PC-3 (cell line): ENCODE results near the gene UBR4. TPM values are rescaled to one million over a fixed set of nuclear protein-coding genes. Genes with fewer than 3 reads are reported as not detected.

Experiments
- ATAC-seq: fragments of 200-7000 bp; cut with Tn5 transposase; 2 replicates; pipeline ENCODE4 v1.9.1; 2020; ENCODE audit warnings: mild to moderate bottlenecking, moderate library complexity
- BruUV-seq: library from RNA; stranded (reverse); fragments of 400-500 nt; replicated peaks from 2 replicates; lab custom pipeline; 2021; lab: Mats Ljungman, UMichigan
- CTCF ChIA-PET: fragments of 300-600 bp; sonication (Branson Sonifier 250); formaldehyde crosslinking; loops from one replicate; lab custom pipeline; 2022; ENCODE audit warnings: antibody characterized with exemption; lab: Charles Lee
- POLR2A ChIA-PET: fragments of 300-600 bp; sonication (Branson Sonifier 250); formaldehyde crosslinking; loops from one replicate; lab custom pipeline; 2022; ENCODE audit warnings: antibody characterized with exemption; ENCODE audit not compliant: unreplicated experiment; lab: Charles Lee
- DNase-seq: peaks from one replicate; pipeline ENCODE4 v3.0.0-alpha.2; 2015
- H2AFZ ChIP-seq: fragments of 300-600 bp; sonication (generic); 2 replicates; pipeline ENCODE4 v1.6.0; 2016; ENCODE audit warnings: antibody characterized with exemption, low read length
- H3F3A ChIP-seq: fragments of 300-600 bp; sonication (generic); one replicate; pipeline ENCODE4 v1.6.0; 2017; ENCODE audit warnings: antibody characterized with exemption, low read length, control low read depth, mild to moderate bottlenecking; ENCODE audit not compliant: unreplicated experiment
- H3K27ac ChIP-seq: fragments of 300-600 bp; sonication (generic); 2 replicates; pipeline ENCODE4 v1.5.1; 2016; ENCODE audit warnings: mild to moderate bottlenecking, low read length
- H3K27me3 ChIP-seq: fragments of 300-600 bp; sonication (generic); 2 replicates; pipeline ENCODE4 v1.6.1; 2016; ENCODE audit warnings: low read length, mixed read lengths
- H3K36me3 ChIP-seq: fragments of 300-600 bp; sonication (generic); 2 replicates; pipeline ENCODE4 v1.6.1; 2016; ENCODE audit warnings: low read depth, mixed run types, low read length, mixed read lengths
- H3K4me1 ChIP-seq: fragments of 300-600 bp; sonication (generic); 2 replicates; pipeline ENCODE4 v1.5.1; 2016; ENCODE audit warnings: low read length; ENCODE audit not compliant: insufficient read depth
- H3K4me2 ChIP-seq: fragments of 300-600 bp; sonication (generic); 2 replicates; pipeline ENCODE4 v1.6.0; 2016; ENCODE audit warnings: low read length
- H3K4me3 ChIP-seq: fragments of 300-600 bp; sonication (generic); 2 replicates; pipeline ENCODE4 v1.5.1; 2016; ENCODE audit warnings: mild to moderate bottlenecking, low read length, mixed read lengths
- H3K79me2 ChIP-seq: fragments of 300-600 bp; sonication (generic); 2 replicates; pipeline ENCODE4 v1.6.1; 2017; ENCODE audit warnings: low read length, mixed read lengths
- H3K9ac ChIP-seq: fragments of 300-600 bp; sonication (generic); 2 replicates; pipeline ENCODE4 v1.6.0; 2016; ENCODE audit warnings: mild to moderate bottlenecking, low read length
- H3K9me2 ChIP-seq: fragments of 300-600 bp; sonication (generic); replicated peaks from 2 replicates; pipeline ENCODE4 v1.6.1; 2016; ENCODE audit warnings: mixed run types, low read length, mixed read lengths
- H3K9me3 ChIP-seq: fragments of 300-600 bp; sonication (generic); 2 replicates; pipeline ENCODE4 v1.6.1; 2016; ENCODE audit warnings: low read length, mixed read lengths
- H4K20me1 ChIP-seq: fragments of 300-600 bp; sonication (generic); 2 replicates; pipeline ENCODE4 v1.6.1; 2016; ENCODE audit warnings: low read length, mixed read lengths
- EZH2 ChIP-seq: fragments of 300-600 bp; sonication (generic); IDR thresholded peaks from one replicate; pipeline ENCODE4 v1.6.1; 2017; ENCODE audit warnings: antibody characterized with exemption, mild to moderate bottlenecking, low read length; ENCODE audit not compliant: unreplicated experiment
- EZH2phosphoT487 ChIP-seq: fragments of 300-600 bp; sonication (generic); IDR thresholded peaks from 2 replicates; pipeline ENCODE4 v1.6.1; 2018; ENCODE audit warnings: mild to moderate bottlenecking, antibody characterized with exemption, low read length, borderline replicate concordance
- intact Hi-C: fragments of 100-400 bp; cut with micrococcal nuclease; formaldehyde crosslinking; loops from 2 replicates; pipeline ENCODE4 v1.9.0; 2023
- total RNA-seq: library from RNA; depleted of rRNA; stranded (reverse); fragments of >200 nt; gene quantifications from 2 replicates; pipeline ENCODE4 v1.2.3, GENCODE V29; 2014
- TF ChIP-seq, protein P1 (sequence below): fragments of 300-600 bp; sonication (generic); conservative IDR thresholded peaks from 2 replicates; pipeline ENCODE4 v1.5.1; 2017; ENCODE audit warnings: antibody characterized with exemption, low read depth, mild to moderate bottlenecking, low read length

Gene UBR4
- total RNA-seq, 1 experiment from 2014 or later = 141 TPM

DNA sequence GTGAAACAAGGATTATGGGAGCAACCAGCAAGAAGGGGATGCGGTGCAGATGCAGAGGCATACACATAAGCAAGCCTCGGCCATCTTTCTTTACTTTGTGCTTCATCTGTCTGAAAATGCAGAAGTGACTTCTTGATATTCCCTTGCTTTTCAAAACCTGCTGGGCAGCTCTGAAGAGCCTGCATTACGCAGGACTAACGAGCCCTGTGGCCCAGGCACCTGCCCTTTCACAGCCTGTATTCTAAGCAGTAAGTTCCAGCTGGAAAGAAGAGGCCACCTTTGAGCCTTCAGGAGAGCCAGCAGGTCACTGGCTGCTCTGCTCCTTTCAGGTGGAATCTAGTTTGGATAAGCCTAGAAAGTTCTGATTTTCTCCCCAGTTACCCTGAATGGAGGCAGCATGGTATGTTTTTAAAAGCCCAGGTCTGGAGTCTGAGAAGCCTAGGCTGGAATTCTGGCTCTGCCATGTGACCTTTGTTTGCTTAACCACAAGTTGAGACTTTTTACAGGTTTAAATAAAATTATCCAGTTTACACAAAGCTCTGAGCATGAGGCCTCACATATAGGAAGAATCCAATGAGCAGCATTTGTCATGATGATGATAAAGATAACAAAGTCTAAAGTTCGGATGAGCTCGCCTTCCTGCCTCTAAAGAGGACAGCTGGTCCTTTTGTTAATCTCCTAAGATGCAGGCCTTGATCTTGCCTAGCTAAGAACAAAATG, 122.9 kb downstream of the UBR4 start:
- DNase-seq (no peak), ATAC-seq (peak; percentile 73)
- Histone ChIP-seq H3K27me3 (no peaks in the 10 kb centered on the region), H3K4me1 (peaks cover under 1% of the 10 kb centered on the region; the same call in 1 of the 2 replicates), H3K4me2 (no peak overlapping the region), H4K20me1 (no peaks in the 10 kb centered on the region), H3K27ac (no peak overlapping the region), H3K9ac (no peak overlapping the region), H3K9me3 (no peaks in the 10 kb centered on the region), H2AFZ (no peak overlapping the region), H3K36me3 (peaks cover 60% of the 10 kb centered on the region), H3F3A (no peaks in the 10 kb centered on the region), H3K79me2 (no peaks in the 10 kb centered on the region), H3K9me2 (no peaks in the 10 kb centered on the region), H3K4me3 (no peak overlapping the region)
- TF ChIP-seq EZH2phosphoT487 (no peak), EZH2 (no peak)
- TF ChIP-seq, protein P1, sequence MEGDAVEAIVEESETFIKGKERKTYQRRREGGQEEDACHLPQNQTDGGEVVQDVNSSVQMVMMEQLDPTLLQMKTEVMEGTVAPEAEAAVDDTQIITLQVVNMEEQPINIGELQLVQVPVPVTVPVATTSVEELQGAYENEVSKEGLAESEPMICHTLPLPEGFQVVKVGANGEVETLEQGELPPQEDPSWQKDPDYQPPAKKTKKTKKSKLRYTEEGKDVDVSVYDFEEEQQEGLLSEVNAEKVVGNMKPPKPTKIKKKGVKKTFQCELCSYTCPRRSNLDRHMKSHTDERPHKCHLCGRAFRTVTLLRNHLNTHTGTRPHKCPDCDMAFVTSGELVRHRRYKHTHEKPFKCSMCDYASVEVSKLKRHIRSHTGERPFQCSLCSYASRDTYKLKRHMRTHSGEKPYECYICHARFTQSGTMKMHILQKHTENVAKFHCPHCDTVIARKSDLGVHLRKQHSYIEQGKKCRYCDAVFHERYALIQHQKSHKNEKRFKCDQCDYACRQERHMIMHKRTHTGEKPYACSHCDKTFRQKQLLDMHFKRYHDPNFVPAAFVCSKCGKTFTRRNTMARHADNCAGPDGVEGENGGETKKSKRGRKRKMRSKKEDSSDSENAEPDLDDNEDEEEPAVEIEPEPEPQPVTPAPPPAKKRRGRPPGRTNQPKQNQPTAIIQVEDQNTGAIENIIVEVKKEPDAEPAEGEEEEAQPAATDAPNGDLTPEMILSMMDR = no peak
- no TSS peak for BruUV-seq
- intact Hi-C loops = loop anchor here (2.0 kb wide), 1 partner anchor 76 kb away; no protein-coding TSS in a partner anchor
- ChIA-PET CTCF (no interaction called here), POLR2A (no interaction called here)

DNA sequence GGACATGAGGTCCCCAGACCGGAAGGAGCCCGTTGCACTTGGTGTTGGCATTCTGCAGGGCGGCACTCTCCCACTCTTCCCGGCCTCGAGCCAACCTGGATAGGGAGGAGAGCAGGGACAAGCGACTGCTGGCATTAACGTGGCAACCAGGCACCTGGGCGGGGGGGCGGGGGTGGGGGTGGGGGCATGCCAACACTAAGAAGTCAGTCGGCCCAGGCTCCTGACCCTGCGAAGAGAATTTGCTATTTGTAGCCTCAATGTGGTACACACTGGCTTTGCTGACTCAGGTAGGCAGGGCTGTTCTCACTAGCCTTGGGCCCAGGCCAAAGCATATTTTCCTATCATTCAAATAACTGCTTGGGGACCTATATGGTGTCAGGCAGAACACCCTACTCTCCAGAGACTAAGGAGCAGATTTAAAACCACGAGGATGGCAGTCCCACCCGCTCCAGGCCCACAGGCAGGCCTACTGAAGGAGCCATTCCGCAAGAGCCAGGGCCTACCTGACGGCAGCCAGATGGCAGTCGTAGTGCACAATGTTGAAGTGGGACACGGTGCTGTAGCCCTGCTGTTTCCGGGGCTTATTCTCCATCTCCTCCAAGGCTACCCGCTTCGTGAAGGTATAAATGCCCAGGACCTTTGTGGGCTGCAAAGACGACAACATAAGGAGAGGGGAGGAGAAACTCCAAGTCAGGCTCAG, 123.7 kb downstream of the UBR4 start:
- Histone ChIP-seq H3K9me3 (no peaks in the 10 kb centered on the region), H3K27ac (no peak overlapping the region), H3K79me2 (no peaks in the 10 kb centered on the region), H3F3A (no peaks in the 10 kb centered on the region), H3K36me3 (peaks cover 58% of the 10 kb centered on the region), H3K4me1 (peaks cover 9% of the 10 kb centered on the region), H4K20me1 (no peaks in the 10 kb centered on the region), H3K4me3 (no peak overlapping the region), H3K4me2 (no peak overlapping the region), H3K9me2 (no peaks in the 10 kb centered on the region), H3K9ac (no peak overlapping the region), H3K27me3 (no peaks in the 10 kb centered on the region), H2AFZ (no peak overlapping the region)
- ChIA-PET POLR2A (no interaction called here), CTCF (no interaction called here)
- ATAC-seq (0 out of 2 replicates have a peak, but pooled peaks have one; percentile 12), DNase-seq (no peak)
- intact Hi-C loops = loop anchor here (2.0 kb wide), 1 partner anchor 76 kb away; no protein-coding TSS in a partner anchor
- no TSS peak for BruUV-seq
- TF ChIP-seq EZH2phosphoT487 = no peak
- TF ChIP-seq, protein P1 = no peak
- no peak for TF ChIP-seq EZH2

DNA sequence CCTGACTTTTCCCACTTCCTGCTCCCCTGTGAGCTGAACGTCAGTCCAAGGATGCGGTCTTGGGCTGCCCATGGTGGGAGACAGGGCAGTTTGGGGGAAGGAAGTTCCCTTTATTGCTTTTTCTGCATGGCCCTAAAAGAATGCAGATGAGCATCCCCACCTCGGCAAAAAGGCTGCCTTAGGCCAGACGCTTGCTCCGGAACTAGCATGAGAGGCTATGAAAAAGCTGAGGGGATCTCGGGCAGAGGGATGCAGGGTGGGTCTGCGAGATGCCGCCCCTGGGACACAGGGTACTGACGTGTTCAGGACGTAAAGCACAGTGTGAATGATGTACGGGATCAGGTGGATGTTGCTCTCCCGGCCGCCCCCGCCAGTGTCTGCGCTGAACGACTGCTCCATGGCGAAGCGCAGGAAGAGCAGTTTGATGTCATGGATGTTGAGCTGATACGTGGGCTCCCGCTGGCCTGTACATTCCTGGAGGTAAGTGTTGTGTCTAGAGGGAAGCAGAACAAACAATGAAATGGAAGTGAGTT, 125.8 kb downstream of the UBR4 start:
- BruUV-seq = no TSS peak
- H3K4me3 ChIP-seq = no peak overlapping the region
- H3K27me3 ChIP-seq = no peaks in the 10 kb centered on the region
- intact Hi-C loops = no loop called here
- peaks cover 72% of the 10 kb centered on the region for H3K36me3 ChIP-seq
- peaks cover 22% of the 10 kb centered on the region for H3K4me1 ChIP-seq
- DNase-seq = no peak
- CTCF ChIA-PET = no interaction called here
- H3K9me2 ChIP-seq = no peaks in the 10 kb centered on the region
- TF ChIP-seq EZH2phosphoT487 = no peak
- TF ChIP-seq EZH2 = no peak
- TF ChIP-seq, protein P1 = no peak
- no peak overlapping the region for H3K27ac ChIP-seq
- POLR2A ChIA-PET = no interaction called here
- no peaks in the 10 kb centered on the region for H3K79me2 ChIP-seq
- no peak overlapping the region for H2AFZ ChIP-seq
- H3K9ac ChIP-seq = no peak overlapping the region
- H4K20me1 ChIP-seq = no peaks in the 10 kb centered on the region
- H3K9me3 ChIP-seq = no peaks in the 10 kb centered on the region
- ATAC-seq = no peak
- H3F3A ChIP-seq = no peaks in the 10 kb centered on the region
- H3K4me2 ChIP-seq = no peak overlapping the region
